ENCODE results near the gene ST8SIA4.
"Not testable (repeated sequence)": the region's sequence is repeated elsewhere in the genome, so short reads cannot be mapped to it uniquely, and the experiment has no call there.

ST8SIA4 gene

GRCh38 chr5:100789694-100790093 is 113.4 kb downstream of the ST8SIA4 start:
- H3K14ac ChIP-seq (ENCODE audit: low read length in 2 of 2): no peak overlapping the region
- no peaks in the 10 kb centered on the region for H3K36me3 ChIP-seq (ENCODE audit: control insufficient read depth in 1 of 2, insufficient read depth in 2 of 2, low read depth in 1 of 2, low read length in 2 of 2)
- no peak overlapping the region for H4K91ac ChIP-seq (ENCODE audit: low read length)
- no peak overlapping the region for H3K18ac ChIP-seq (ENCODE audit: low read depth in 1 of 2, low read length in 2 of 2)
- no peak overlapping the region for H3K4me3 ChIP-seq (ENCODE audit: insufficient read depth in 1 of 2, low read depth in 1 of 2, low read length in 2 of 2)
- H2BK15ac ChIP-seq (ENCODE audit: low read depth, poor library complexity, severe bottlenecking): no peak overlapping the region
- no peaks in the 10 kb centered on the region for H3K79me1 ChIP-seq (replicated peaks; ENCODE audit: low read length, poor library complexity, severe bottlenecking)
- no peak overlapping the region for H3K23ac ChIP-seq (ENCODE audit: low read length in 2 of 2)
- no peak overlapping the region for H3K4ac ChIP-seq (ENCODE audit: low read depth in 1 of 2, low read length in 2 of 2)
- no peak overlapping the region for H2BK12ac ChIP-seq (ENCODE audit: low read length in 2 of 2)
- no peak overlapping the region for H2BK120ac ChIP-seq (ENCODE audit: low read depth, low read length)
- H4K8ac ChIP-seq (ENCODE audit: low read length): no peak overlapping the region
- no peak overlapping the region for H2AK5ac ChIP-seq (ENCODE audit: low read length, severe bottlenecking)
- no peak overlapping the region for H3K9ac ChIP-seq (ENCODE audit: low read length)
- no peaks in the 10 kb centered on the region for H3K27me3 ChIP-seq (ENCODE audit: control insufficient read depth in 1 of 2, insufficient read depth in 1 of 2, low read length in 2 of 2)
- H3K27ac ChIP-seq (ENCODE audit: low read length, poor library complexity, severe bottlenecking): no peak overlapping the region
- H2AFZ ChIP-seq (ENCODE audit: low read depth, low read length): no peak overlapping the region
- no peak overlapping the region for H3K4me2 ChIP-seq (ENCODE audit: low read length, poor library complexity, severe bottlenecking)
- WGBS: 83% methylated on average over 2 of the region's 5 CpGs
- no peak for DNase-seq
- no peaks in the 10 kb centered on the region for H3K4me1 ChIP-seq (ENCODE audit: control insufficient read depth, insufficient read depth, low read depth, low read length)
- H3K9me3 ChIP-seq (ENCODE audit: control insufficient read depth, low read length): peaks cover 7% of the 10 kb centered on the region
- H2BK5ac ChIP-seq (ENCODE audit: low read depth, low read length, poor library complexity, severe bottlenecking): no peak overlapping the region

GRCh38 chr5:100788417-100788816 is 114.7 kb downstream of the ST8SIA4 start:
- Histone ChIP-seq H2BK12ac (ENCODE audit: low read length in 2 of 2) (no peak overlapping the region), H3K79me1 (replicated peaks; ENCODE audit: low read length, poor library complexity, severe bottlenecking) (no peaks in the 10 kb centered on the region), H3K4ac (ENCODE audit: low read depth in 1 of 2, low read length in 2 of 2) (no peak overlapping the region), H3K27me3 (ENCODE audit: control insufficient read depth in 1 of 2, insufficient read depth in 1 of 2, low read length in 2 of 2) (no peaks in the 10 kb centered on the region), H3K18ac (ENCODE audit: low read depth in 1 of 2, low read length in 2 of 2) (no peak overlapping the region), H3K9me3 (ENCODE audit: control insufficient read depth, low read length) (no peaks in the 10 kb centered on the region), H3K9ac (ENCODE audit: low read length) (no peak overlapping the region), H3K36me3 (ENCODE audit: control insufficient read depth in 1 of 2, insufficient read depth in 2 of 2, low read depth in 1 of 2, low read length in 2 of 2) (no peaks in the 10 kb centered on the region), H2BK15ac (ENCODE audit: low read depth, poor library complexity, severe bottlenecking) (no peak overlapping the region), H3K27ac (ENCODE audit: low read length, poor library complexity, severe bottlenecking) (no peak overlapping the region), H3K14ac (ENCODE audit: low read length in 2 of 2) (no peak overlapping the region), H3K23ac (ENCODE audit: low read length in 2 of 2) (no peak overlapping the region), H4K8ac (ENCODE audit: low read length) (no peak overlapping the region), H2BK120ac (ENCODE audit: low read depth, low read length) (no peak overlapping the region), H4K91ac (ENCODE audit: low read length) (no peak overlapping the region), H3K4me2 (ENCODE audit: low read length, poor library complexity, severe bottlenecking) (no peak overlapping the region), H3K4me1 (ENCODE audit: control insufficient read depth, insufficient read depth, low read depth, low read length) (no peaks in the 10 kb centered on the region), H2BK5ac (ENCODE audit: low read depth, low read length, poor library complexity, severe bottlenecking) (no peak overlapping the region), H3K4me3 (ENCODE audit: insufficient read depth in 1 of 2, low read depth in 1 of 2, low read length in 2 of 2) (no peak overlapping the region), H2AFZ (ENCODE audit: low read depth, low read length) (no peak overlapping the region), H2AK5ac (ENCODE audit: low read length, severe bottlenecking) (no peak overlapping the region)
- no peak for DNase-seq
- whole genome bisulfite sequencing: 80% methylated on average over 1 of the region's 2 CpGs

- no peak for DNase-seq
- H4K91ac ChIP-seq (ENCODE audit: low read length): no peak overlapping the region
- H3K4me2 ChIP-seq (ENCODE audit: low read length, poor library complexity, severe bottlenecking): no peak overlapping the region
- no peaks in the 10 kb centered on the region for H3K4me1 ChIP-seq (ENCODE audit: control insufficient read depth, insufficient read depth, low read depth, low read length)
- no peak overlapping the region for H3K18ac ChIP-seq (ENCODE audit: low read depth in 1 of 2, low read length in 2 of 2)
- no peak overlapping the region for H2BK5ac ChIP-seq (ENCODE audit: low read depth, low read length, poor library complexity, severe bottlenecking)
- H3K27me3 ChIP-seq (ENCODE audit: control insufficient read depth in 1 of 2, insufficient read depth in 1 of 2, low read length in 2 of 2): no peaks in the 10 kb centered on the region
- no peak overlapping the region for H3K9ac ChIP-seq (ENCODE audit: low read length)
- H3K4ac ChIP-seq (ENCODE audit: low read depth in 1 of 2, low read length in 2 of 2): no peak overlapping the region
- no peak overlapping the region for H3K4me3 ChIP-seq (ENCODE audit: insufficient read depth in 1 of 2, low read depth in 1 of 2, low read length in 2 of 2)
- no peaks in the 10 kb centered on the region for H3K36me3 ChIP-seq (ENCODE audit: control insufficient read depth in 1 of 2, insufficient read depth in 2 of 2, low read depth in 1 of 2, low read length in 2 of 2)
- no peak overlapping the region for H2AFZ ChIP-seq (ENCODE audit: low read depth, low read length)
- H3K23ac ChIP-seq (ENCODE audit: low read length in 2 of 2): no peak overlapping the region
- no peaks in the 10 kb centered on the region for H3K9me3 ChIP-seq (ENCODE audit: control insufficient read depth, low read length)
- H2BK120ac ChIP-seq (ENCODE audit: low read depth, low read length): no peak overlapping the region
- no peak overlapping the region for H3K27ac ChIP-seq (ENCODE audit: low read length, poor library complexity, severe bottlenecking)
- H4K8ac ChIP-seq (ENCODE audit: low read length): no peak overlapping the region
- WGBS: no CpG with 5 or more reads among the region's 2 CpGs
- H2BK15ac ChIP-seq (ENCODE audit: low read depth, poor library complexity, severe bottlenecking): no peak overlapping the region
- no peak overlapping the region for H2BK12ac ChIP-seq (ENCODE audit: low read length in 2 of 2)
- no peak overlapping the region for H2AK5ac ChIP-seq (ENCODE audit: low read length, severe bottlenecking)
- no peaks in the 10 kb centered on the region for H3K79me1 ChIP-seq (replicated peaks; ENCODE audit: low read length, poor library complexity, severe bottlenecking)
- no peak overlapping the region for H3K14ac ChIP-seq (ENCODE audit: low read length in 2 of 2)
Observed at GRCh38 chr5:100787648-100788047, 115.4 kb downstream of the ST8SIA4 start.

GRCh38 chr5:100785536-100785935 is 117.5 kb downstream of the ST8SIA4 start:
- H4K8ac ChIP-seq (ENCODE audit: low read length); H2BK120ac ChIP-seq (ENCODE audit: low read depth, low read length); H3K27me3 ChIP-seq (ENCODE audit: control insufficient read depth in 1 of 2, insufficient read depth in 1 of 2, low read length in 2 of 2); H2BK15ac ChIP-seq (ENCODE audit: low read depth, poor library complexity, severe bottlenecking); H3K4me3 ChIP-seq (ENCODE audit: insufficient read depth in 1 of 2, low read depth in 1 of 2, low read length in 2 of 2); H3K14ac ChIP-seq (ENCODE audit: low read length in 2 of 2); H4K91ac ChIP-seq (ENCODE audit: low read length); H3K79me1 ChIP-seq (replicated peaks; ENCODE audit: low read length, poor library complexity, severe bottlenecking); H2BK5ac ChIP-seq (ENCODE audit: low read depth, low read length, poor library complexity, severe bottlenecking); H2AFZ ChIP-seq (ENCODE audit: low read depth, low read length); H2AK5ac ChIP-seq (ENCODE audit: low read length, severe bottlenecking); DNase-seq; H3K4me1 ChIP-seq (ENCODE audit: control insufficient read depth, insufficient read depth, low read depth, low read length); H3K23ac ChIP-seq (ENCODE audit: low read length in 2 of 2); H3K4me2 ChIP-seq (ENCODE audit: low read length, poor library complexity, severe bottlenecking); H3K4ac ChIP-seq (ENCODE audit: low read depth in 1 of 2, low read length in 2 of 2); H3K9ac ChIP-seq (ENCODE audit: low read length); H3K9me3 ChIP-seq (ENCODE audit: control insufficient read depth, low read length); H3K18ac ChIP-seq (ENCODE audit: low read depth in 1 of 2, low read length in 2 of 2); H3K27ac ChIP-seq (ENCODE audit: low read length, poor library complexity, severe bottlenecking); H2BK12ac ChIP-seq (ENCODE audit: low read length in 2 of 2); H3K36me3 ChIP-seq (ENCODE audit: control insufficient read depth in 1 of 2, insufficient read depth in 2 of 2, low read depth in 1 of 2, low read length in 2 of 2): not testable (repeated sequence)
- WGBS: 94% methylated on average over 19 of the region's 19 CpGs

Measured in mesenchymal stem cell (in vitro differentiated cells and primary cell).